Aorta (tissue), 5 donors: ENCODE data around the gene LYRM7. TPM values are rescaled to one million over a fixed set of nuclear protein-coding genes. Genes with fewer than 3 reads are reported as not detected.

Experiments
- ATAC-seq: fragments of 200-7000 bp; cut with Tn5 transposase; one replicate; pipeline ENCODE4 v1.9.1; 2022; ENCODE audit warnings: moderate library complexity; ENCODE audit not compliant: low FRiP score
- DNase-seq, 2 donors: peaks; one replicate each; pipeline ENCODE4 v3.0.0-alpha.2; 2020
- H3K27ac ChIP-seq, 2 donors: one replicate each; pipeline ENCODE4 v1.5.1; 2013; ENCODE audit warnings: low read length in 2 of 2, mild to moderate bottlenecking in 2 of 2, moderate library complexity in 2 of 2, control low read depth in 1 of 2, inconsistent platforms in 1 of 2, low read depth in 1 of 2
- H3K27me3 ChIP-seq, 2 donors: one replicate each; pipeline ENCODE4 v1.6.1; 2013; ENCODE audit warnings: control low read depth in 1 of 2, low read length in 1 of 2, mild to moderate bottlenecking in 1 of 2, moderate library complexity in 1 of 2; ENCODE audit not compliant: insufficient read depth in 2 of 2, control insufficient read depth in 1 of 2
- H3K36me3 ChIP-seq, 2 donors: one replicate each; pipeline ENCODE4 v1.6.1; 2013; ENCODE audit warnings: control low read depth in 1 of 2, low read length in 1 of 2, mild to moderate bottlenecking in 1 of 2; ENCODE audit not compliant: insufficient read depth in 2 of 2, control insufficient read depth in 1 of 2
- H3K4me1 ChIP-seq, 2 donors: one replicate each; pipeline ENCODE4 v1.6.1; 2013; ENCODE audit warnings: low read length in 2 of 2, control low read depth in 1 of 2, mild to moderate bottlenecking in 1 of 2, moderate library complexity in 1 of 2; ENCODE audit not compliant: insufficient read depth in 2 of 2, control insufficient read depth in 1 of 2
- H3K4me3 ChIP-seq, 2 donors: one replicate each; pipeline ENCODE4 v1.5.1; 2013; ENCODE audit warnings: low read length in 2 of 2, control low read depth in 1 of 2, mild to moderate bottlenecking in 1 of 2
- H3K9me3 ChIP-seq: one replicate; pipeline ENCODE4 v1.6.1; 2013; ENCODE audit warnings: mild to moderate bottlenecking, low read length; ENCODE audit not compliant: control insufficient read depth
- WGBS, 2 donors: extraction: QIAGEN DNeasy Blood & Tissue Kit; methylation state at CpG; one replicate each; pipeline ENCODE4 v1.1.7; 2013; 5-methylcytosine and 5-hydroxymethylcytosine counted together
- intact Hi-C, 2 donors: fragments of 100-400 bp; cut with DNase I; formaldehyde crosslinking; loops; one replicate each; pipeline versions ENCODE4 v1.14.2 to v1.15.0; 2022
- polyA plus RNA-seq, 2 donors: library from polyadenylated mRNA; stranded (reverse); fragments of 200-250 nt; gene quantifications; one replicate each; pipeline ENCODE4 v1.2.3, GENCODE V29; 2013
- total RNA-seq, 2 donors: library from RNA; stranded (reverse); fragmentation: NEBNext Ultra II Directional; extraction: Animal tissue kit (Norgen Biotek cat#: 25700); gene quantifications; one replicate each; pipeline ENCODE4 v1.2.1, GENCODE V29; 2021
- donor health status: healthy with polysubstance abuse.
- donor health status: Bipolar disorder and iron deficiency.
- donor health status: DM: no; HTN: no; CAD: no.
- donor health status: DM: no; HTN: no; CAD: no.
- donor health status: DM: yes; HTN: yes; CAD: no.

LYRM7 gene
- total and polyA plus RNA-seq, 4 donors: 4.5 to 12.0 (median 6.1) TPM

DNA sequence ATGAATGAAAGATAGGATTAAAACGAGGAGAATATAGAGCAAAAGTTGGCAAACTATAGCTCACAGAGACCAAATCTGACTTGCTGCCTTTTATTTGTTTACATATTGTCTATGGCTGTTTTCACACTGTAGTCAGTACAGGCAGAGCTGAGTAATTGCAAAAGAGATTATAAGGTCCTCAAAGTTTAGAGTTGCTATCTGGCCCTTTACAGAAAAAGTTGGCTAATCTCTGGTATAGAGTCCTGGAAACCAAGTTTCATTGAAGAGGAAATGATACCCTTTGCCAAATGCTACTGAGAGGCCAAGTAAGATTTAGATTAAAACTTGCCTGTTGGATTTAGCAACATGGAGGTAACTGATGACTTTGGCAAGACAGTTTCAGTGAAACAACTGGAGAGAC is 36.0 kb downstream of the LYRM7 start:
- Histone ChIP-seq H3K4me3 (no peak overlapping the region), H3K36me3 (no peaks in the 10 kb centered on the region), H3K9me3 (no peaks in the 10 kb centered on the region), H3K27me3 (no peaks in the 10 kb centered on the region), H3K4me1 (no peaks in the 10 kb centered on the region), H3K27ac (no peak overlapping the region)
- DNase-seq (no peak), ATAC-seq (no peak)
- 25 to 35% methylated on average over 1 of the region's 1 CpG for WGBS, 2 donors
- intact Hi-C loops: no loop called here

DNA sequence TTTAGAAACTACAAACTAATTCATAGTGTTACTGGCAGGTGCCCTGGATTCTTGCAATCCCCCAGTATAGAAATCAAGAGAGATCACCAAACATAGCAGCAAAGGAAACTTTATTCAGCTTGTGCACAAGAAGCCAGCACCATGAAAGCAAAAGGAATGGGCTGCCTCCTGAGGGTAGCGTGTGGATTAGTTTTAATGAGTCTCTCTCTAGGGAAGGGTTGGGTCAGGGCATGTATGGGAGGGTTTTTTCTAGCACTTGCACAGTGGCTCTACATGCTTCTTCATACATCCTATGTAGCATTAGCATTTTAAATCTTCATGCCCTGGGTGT is 38.4 kb downstream of the LYRM7 start:
- Histone ChIP-seq H3K4me1 (no peaks in the 10 kb centered on the region), H3K9me3 (no peaks in the 10 kb centered on the region), H3K27me3 (no peaks in the 10 kb centered on the region), H3K27ac (no peak overlapping the region), H3K4me3 (no peak overlapping the region), H3K36me3 (no peaks in the 10 kb centered on the region)
- intact Hi-C loops: no loop called here
- 89 to 91% methylated on average over 1 of the region's 1 CpG for WGBS, 2 donors
- DNase-seq: no peak
- ATAC-seq: no peak

DNA sequence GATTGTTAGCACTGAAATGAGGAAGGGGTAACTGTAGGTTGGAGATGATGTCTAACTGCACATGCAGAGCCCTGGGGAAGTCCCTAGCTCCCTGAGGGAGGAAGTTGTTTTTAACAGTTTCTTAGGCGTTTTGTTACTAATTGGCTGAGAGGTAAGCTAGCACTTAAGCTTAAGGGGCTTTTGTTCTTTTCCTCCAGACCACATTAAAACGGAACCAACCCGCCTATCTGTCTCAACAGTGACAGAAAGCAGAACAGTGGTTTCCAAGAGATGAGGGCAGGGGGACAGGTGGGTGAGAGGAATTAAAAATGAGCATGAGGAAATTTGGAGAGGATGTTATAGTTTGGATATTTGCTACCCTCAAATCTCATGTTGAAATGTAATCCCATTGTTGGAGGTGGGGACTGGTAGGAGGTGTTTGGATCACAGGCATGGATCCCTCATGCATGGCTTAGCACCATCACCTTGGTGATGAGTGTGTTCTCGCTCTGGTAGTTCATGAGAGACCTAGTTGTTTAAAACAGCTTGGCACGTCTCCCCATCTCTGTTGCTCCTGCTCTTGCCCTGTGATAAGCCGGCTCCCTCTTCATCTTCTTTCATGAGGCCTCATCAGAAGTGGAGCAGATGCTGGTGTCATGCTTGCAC is 38.9 kb downstream of the LYRM7 start:
- H3K4me1 ChIP-seq: no peaks in the 10 kb centered on the region
- H3K27ac ChIP-seq: no peak overlapping the region
- ATAC-seq (no peak), DNase-seq (peak in 1 of 2 donors; percentile 48)
- no peaks in the 10 kb centered on the region for H3K27me3 ChIP-seq
- intact Hi-C loops: no loop called here
- H3K9me3 ChIP-seq: no peaks in the 10 kb centered on the region
- 74 to 82% methylated on average over 6 of the region's 6 CpGs for WGBS, 2 donors
- H3K4me3 ChIP-seq: no peak overlapping the region
- H3K36me3 ChIP-seq: no peaks in the 10 kb centered on the region

DNA sequence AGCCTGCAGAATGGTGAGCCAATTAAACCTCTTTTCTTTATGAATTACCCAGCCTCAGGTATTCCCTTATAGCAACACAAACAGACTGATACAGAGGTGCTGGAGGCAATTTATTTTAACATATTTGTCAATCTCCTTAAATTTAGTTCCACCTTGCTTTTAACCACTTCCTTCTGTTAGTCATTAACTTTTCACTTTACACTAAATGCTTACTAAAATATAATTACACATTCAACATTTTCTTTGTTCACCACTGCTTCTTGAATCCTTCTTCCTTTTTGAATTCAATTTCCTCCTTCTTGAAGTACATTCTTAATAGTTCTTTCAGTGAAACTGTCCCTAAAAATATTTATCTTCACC is 39.4 kb downstream of the LYRM7 start:
- H3K9me3 ChIP-seq: no peaks in the 10 kb centered on the region
- intact Hi-C loops: no loop called here
- ATAC-seq (no peak), DNase-seq (no peak)
- no peak overlapping the region for H3K27ac ChIP-seq
- no peaks in the 10 kb centered on the region for H3K4me1 ChIP-seq
- H3K27me3 ChIP-seq: no peaks in the 10 kb centered on the region
- H3K36me3 ChIP-seq: no peaks in the 10 kb centered on the region
- no peak overlapping the region for H3K4me3 ChIP-seq

DNA sequence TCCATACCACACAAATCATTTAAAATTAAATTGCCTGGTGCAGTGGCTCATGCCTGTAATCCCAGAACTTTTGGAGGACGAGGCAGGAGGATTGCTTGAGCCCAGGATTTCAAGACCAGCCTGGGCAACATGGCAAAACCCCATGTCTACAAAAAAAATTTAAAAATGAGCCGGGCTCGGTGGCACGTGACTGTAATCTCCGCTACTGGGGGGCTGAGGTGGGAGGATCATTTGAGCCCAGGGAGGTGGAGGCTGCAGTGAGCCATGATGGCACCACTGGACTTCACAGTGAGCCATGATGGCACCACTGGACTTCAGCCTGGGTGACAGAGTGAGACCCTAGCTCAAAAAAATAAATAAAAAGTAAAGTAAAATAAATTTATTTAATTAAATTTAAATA is 40.9 kb downstream of the LYRM7 start:
- intact Hi-C loops: no loop called here
- no peaks in the 10 kb centered on the region for H3K9me3 ChIP-seq
- WGBS, 2 donors: 92 to 95% methylated on average over 5 of the region's 5 CpGs
- H3K27ac ChIP-seq: no peak overlapping the region
- DNase-seq (no peak), ATAC-seq (no peak)
- H3K4me1 ChIP-seq: no peaks in the 10 kb centered on the region
- no peaks in the 10 kb centered on the region for H3K36me3 ChIP-seq
- H3K27me3 ChIP-seq: no peaks in the 10 kb centered on the region
- no peak overlapping the region for H3K4me3 ChIP-seq

DNA sequence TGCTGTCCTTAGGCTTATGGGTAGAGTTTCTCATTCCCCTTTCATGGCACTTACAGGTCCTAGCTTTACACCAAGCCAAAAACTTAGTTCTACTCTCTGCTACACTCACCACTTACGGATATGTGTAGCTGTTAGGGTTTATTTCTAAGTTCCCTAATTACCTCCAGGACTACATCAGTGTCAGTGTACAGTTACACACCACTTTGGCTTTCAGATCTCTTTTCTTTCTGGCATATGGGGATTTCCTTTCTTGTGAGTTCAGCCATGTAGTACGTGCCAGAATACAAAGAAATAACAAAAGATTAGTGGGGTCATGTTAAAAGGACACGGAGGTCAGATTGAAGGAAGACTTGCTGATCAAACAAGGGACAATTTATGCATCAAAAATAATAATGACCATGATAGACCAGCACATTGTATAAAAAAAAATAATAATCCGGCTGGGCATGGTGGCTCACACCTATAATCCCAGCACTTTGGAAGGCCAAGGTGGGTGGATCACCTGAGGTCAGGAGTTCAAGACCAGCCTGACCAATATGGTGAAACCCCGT is 41.8 kb downstream of the LYRM7 start:
- H3K9me3 ChIP-seq: no peaks in the 10 kb centered on the region
- no peak for ATAC-seq
- H3K27ac ChIP-seq: no peak overlapping the region
- intact Hi-C loops: no loop called here
- 82 to 85% methylated on average over 5 of the region's 5 CpGs for WGBS, 2 donors
- H3K27me3 ChIP-seq: no peaks in the 10 kb centered on the region
- no peak for DNase-seq
- H3K4me3 ChIP-seq: no peak overlapping the region
- no peaks in the 10 kb centered on the region for H3K36me3 ChIP-seq
- H3K4me1 ChIP-seq: no peaks in the 10 kb centered on the region

DNA sequence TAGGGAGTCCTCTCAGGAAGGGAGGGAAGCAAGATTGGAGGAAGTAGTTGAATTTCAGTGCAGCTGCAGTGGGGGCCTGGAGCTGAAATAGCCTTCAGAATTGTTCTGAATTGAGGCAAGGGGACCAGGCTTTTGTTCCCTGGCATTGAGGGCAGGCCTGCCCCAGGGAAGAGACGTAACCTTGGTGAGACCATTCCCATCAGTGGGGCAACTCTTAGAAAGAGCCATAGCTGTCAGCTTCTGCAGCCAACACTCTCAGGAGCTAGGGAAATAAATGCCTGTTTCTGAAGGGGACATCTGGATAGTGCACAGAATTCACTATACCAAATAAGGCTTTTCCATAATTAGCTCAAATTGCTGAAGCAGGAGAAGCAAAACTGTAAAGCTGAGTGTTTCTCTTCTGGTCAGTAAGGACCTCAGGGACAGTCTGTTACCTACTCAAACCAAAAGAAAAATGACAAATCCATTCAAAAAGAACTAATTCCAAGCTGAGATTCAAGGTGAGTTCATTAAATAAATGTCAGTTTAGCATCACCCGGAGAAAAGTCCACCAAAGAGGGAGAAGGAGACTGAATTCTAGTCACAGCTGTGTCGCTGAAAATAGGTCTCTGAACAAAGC is 44.0 kb downstream of the LYRM7 start:
- Histone ChIP-seq H3K27ac (no peak overlapping the region), H3K4me3 (no peak overlapping the region), H3K9me3 (no peaks in the 10 kb centered on the region), H3K4me1 (no peaks in the 10 kb centered on the region), H3K36me3 (no peaks in the 10 kb centered on the region), H3K27me3 (no peaks in the 10 kb centered on the region)
- 37 to 39% methylated on average over 3 of the region's 3 CpGs for WGBS, 2 donors
- no peak for DNase-seq
- intact Hi-C loops: no loop called here
- no peak for ATAC-seq

DNA sequence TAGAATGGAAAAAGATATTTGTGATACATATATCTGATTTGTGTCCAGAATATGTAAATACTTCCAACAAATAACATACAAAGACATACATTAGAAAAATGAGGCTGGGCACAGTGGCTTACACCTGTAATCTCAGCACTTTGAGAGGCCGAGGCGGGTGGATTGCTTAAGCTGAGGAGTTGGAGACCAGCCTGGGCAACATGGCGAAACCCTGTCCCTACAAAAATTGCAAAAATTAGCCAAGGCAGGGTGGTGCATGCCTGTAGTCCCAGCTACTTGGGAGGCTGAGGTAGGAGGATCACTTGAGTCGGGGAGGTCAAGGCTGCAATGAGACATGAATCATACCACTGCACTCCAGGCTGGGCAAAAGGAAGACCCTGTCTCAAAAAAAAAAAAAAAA is 47.0 kb downstream of the LYRM7 start:
- WGBS, 2 donors: 97 to 98% methylated on average over 4 of the region's 4 CpGs
- intact Hi-C loops: no loop called here
- ATAC-seq: no peak

DNA sequence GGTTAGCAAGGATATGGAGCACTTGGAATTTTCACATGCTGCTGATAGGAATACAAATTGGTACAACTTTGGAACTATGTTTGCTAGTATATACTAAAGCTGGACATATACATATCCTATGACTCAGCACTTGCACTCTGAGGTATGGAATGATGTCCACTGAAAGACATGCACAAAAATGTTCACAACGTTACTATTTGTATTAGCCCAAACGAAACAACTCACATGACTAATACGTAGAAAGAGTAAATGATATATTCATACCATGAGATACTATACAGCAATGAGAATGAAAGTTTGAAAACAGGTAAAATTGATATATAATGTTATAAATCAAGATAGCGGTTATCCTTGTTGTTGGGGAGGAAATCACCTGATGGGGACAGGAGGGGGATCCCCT is 47.6 kb downstream of the LYRM7 start:
- intact Hi-C loops: no loop called here
- 79 to 88% methylated on average over 4 of the region's 4 CpGs for WGBS, 2 donors
- Histone ChIP-seq H3K27me3 (no peaks in the 10 kb centered on the region), H3K9me3 (no peaks in the 10 kb centered on the region), H3K4me1 (no peaks in the 10 kb centered on the region), H3K27ac (no peak overlapping the region), H3K36me3 (no peaks in the 10 kb centered on the region), H3K4me3 (no peak overlapping the region)
- ATAC-seq: no peak
- DNase-seq: no peak

More for the DNA sequence above, 47.0 kb downstream of the LYRM7 start:
- H3K4me1 ChIP-seq: no peaks in the 10 kb centered on the region
- no peak for DNase-seq
- H3K4me3 ChIP-seq: no peak overlapping the region
- no peaks in the 10 kb centered on the region for H3K9me3 ChIP-seq
- no peak overlapping the region for H3K27ac ChIP-seq
- H3K36me3 ChIP-seq: no peaks in the 10 kb centered on the region
- H3K27me3 ChIP-seq: no peaks in the 10 kb centered on the region
